Caco-2 (cell line): ENCODE data around the gene COP1. TPM values are rescaled to one million over a fixed set of nuclear protein-coding genes. Genes with fewer than 3 reads are reported as not detected.
"Not testable (repeated sequence)": the region's sequence is repeated elsewhere in the genome, so short reads cannot be mapped to it uniquely, and the experiment has no call there.

Experiments used
- BruUV-seq: library from RNA; stranded (reverse); fragments of 400-500 nt; replicated peaks from 2 replicates; lab custom pipeline; 2021; lab: Mats Ljungman, UMichigan
- CTCF ChIA-PET: fragments of 300-600 bp; sonication (Branson Sonifier 250); formaldehyde crosslinking; loops from one replicate; lab custom pipeline; 2022; ENCODE audit warnings: antibody characterized with exemption; lab: Charles Lee
- POLR2A ChIA-PET: fragments of 300-600 bp; sonication (Branson Sonifier 250); formaldehyde crosslinking; loops from one replicate; lab custom pipeline; 2022; ENCODE audit warnings: antibody characterized with exemption; lab: Charles Lee
- DNase-seq, 2 experiments: peaks; one replicate each; pipeline versions ENCODE4 v3.0.0 to v3.0.0-alpha.2; 2020 to 2022
- H3K27me3 ChIP-seq: replicated peaks from 2 replicates; pipeline ENCODE4 v1.6.0; 2011; ENCODE audit warnings: low read length; ENCODE audit not compliant: control insufficient read depth, insufficient read depth
- H3K36me3 ChIP-seq: 2 replicates; pipeline ENCODE4 v1.5.1; 2011; ENCODE audit warnings: low read length; ENCODE audit not compliant: control insufficient read depth, insufficient read depth
- H3K4me1 ChIP-seq: fragments of 250-450 bp; sonication (Bioruptor Pico); 2 replicates; pipeline ENCODE4 v1.5.1; 2020; ENCODE audit warnings: mild to moderate bottlenecking
- H3K4me3 ChIP-seq: 2 replicates; pipeline ENCODE4 v1.5.1; 2011; ENCODE audit warnings: low read depth, mild to moderate bottlenecking, control low read depth, low read length
- H3K9me3 ChIP-seq: fragments of 250-450 bp; sonication (Bioruptor Pico); 2 replicates; pipeline ENCODE4 v1.5.1; 2020; ENCODE audit warnings: mild to moderate bottlenecking, moderate library complexity
- H3K27ac Mint-ChIP-seq: one replicate; pipeline ENCODE4 v1.8.0; 2022; ENCODE audit warnings: mixed read lengths; ENCODE audit not compliant: unreplicated experiment
- H3K27me3 Mint-ChIP-seq: one replicate; pipeline ENCODE4 v1.8.0; 2022; ENCODE audit warnings: mixed read lengths; ENCODE audit not compliant: insufficient read depth, unreplicated experiment
- H3K36me3 Mint-ChIP-seq: one replicate; pipeline ENCODE4 v1.8.0; 2022; ENCODE audit warnings: mild to moderate bottlenecking, mixed read lengths; ENCODE audit not compliant: insufficient read depth, unreplicated experiment
- H3K4me1 Mint-ChIP-seq: one replicate; pipeline ENCODE4 v1.8.0; 2022; ENCODE audit warnings: low read depth, mixed read lengths; ENCODE audit not compliant: unreplicated experiment
- H3K4me3 Mint-ChIP-seq: one replicate; pipeline ENCODE4 v1.8.0; 2022; ENCODE audit warnings: mild to moderate bottlenecking, moderate library complexity, mixed read lengths; ENCODE audit not compliant: unreplicated experiment
- H3K9me3 Mint-ChIP-seq: one replicate; pipeline ENCODE4 v1.8.0; 2022; ENCODE audit warnings: mixed read lengths; ENCODE audit not compliant: unreplicated experiment
- CTCF ChIP-seq, 2 experiments: fragments of 200-600 bp in 1 of 2; IDR thresholded peaks; 1 replicate in 1 of 2; 2 replicates in 1 of 2; pipeline versions ENCODE4 v1.5.1 to v1.8.0; 2011 to 2022; ENCODE audit warnings: antibody characterized with exemption in 1 of 2, control low read depth in 1 of 2, inconsistent platforms in 1 of 2, low read depth in 1 of 2, low read length in 1 of 2, mild to moderate bottlenecking in 1 of 2, moderate library complexity in 1 of 2; ENCODE audit not compliant: insufficient read depth in 1 of 2, severe bottlenecking in 1 of 2, unreplicated experiment in 1 of 2
- intact Hi-C: fragments of 100-400 bp; cut with micrococcal nuclease; formaldehyde crosslinking; loops from one replicate; pipeline ENCODE4 v1.10.0; 2022; ENCODE audit not compliant: unreplicated experiment
- total RNA-seq: library from RNA; stranded (reverse); gene quantifications from 2 replicates; pipeline ENCODE4 v1.2.3, GENCODE V29; 2022

The COP1 gene
- total RNA-seq, 1 experiment from 2014 or later = 46.9 TPM

DNA sequence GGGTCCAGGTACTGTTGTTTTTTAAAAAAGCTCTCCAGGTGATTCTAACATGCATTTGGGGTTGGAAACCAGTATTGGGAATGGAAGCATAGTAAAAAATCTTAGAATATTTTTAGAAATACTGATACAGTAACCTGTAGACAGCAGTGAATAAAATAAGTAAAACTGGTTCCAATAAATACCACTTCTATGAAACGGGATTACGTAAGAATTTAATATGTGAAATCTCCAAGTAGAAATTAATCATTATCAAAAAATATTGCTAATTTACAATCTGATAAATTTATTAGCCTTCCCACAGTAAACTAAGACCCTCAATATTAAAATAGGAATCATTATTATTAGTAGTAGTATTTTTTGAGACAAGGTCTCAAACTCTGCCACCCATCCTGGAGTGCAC lies 177.5 kb downstream of the COP1 start:
- TF ChIP-seq CTCF (IDR thresholded peaks at IDR 0.05; ENCODE audit: insufficient read depth in 1 of 2, low read depth in 1 of 2, low read length in 1 of 2, severe bottlenecking in 1 of 2, unreplicated experiment in 1 of 2) = no peak
- POLR2A ChIA-PET = no interaction called here
- no peak overlapping the region for H3K4me3 Mint-ChIP-seq
- Histone ChIP-seq H3K4me3 (no peak overlapping the region), H3K36me3 (no peaks in the 10 kb centered on the region; the same call in 1 of the 2 replicates), H3K9me3 (no peaks in the 10 kb centered on the region), H3K4me1 (no peaks in the 10 kb centered on the region), H3K27me3 (no peaks in the 10 kb centered on the region)
- H3K36me3 Mint-ChIP-seq = peaks cover 7% of the 10 kb centered on the region
- no peak overlapping the region for H3K27ac Mint-ChIP-seq
- CTCF ChIA-PET = no interaction called here
- DNase-seq = no peak
- peaks cover 14% of the 10 kb centered on the region for H3K4me1 Mint-ChIP-seq
- H3K9me3 Mint-ChIP-seq = no peaks in the 10 kb centered on the region
- intact Hi-C loops = no loop called here
- no peaks in the 10 kb centered on the region for H3K27me3 Mint-ChIP-seq
- BruUV-seq = no TSS peak

DNA sequence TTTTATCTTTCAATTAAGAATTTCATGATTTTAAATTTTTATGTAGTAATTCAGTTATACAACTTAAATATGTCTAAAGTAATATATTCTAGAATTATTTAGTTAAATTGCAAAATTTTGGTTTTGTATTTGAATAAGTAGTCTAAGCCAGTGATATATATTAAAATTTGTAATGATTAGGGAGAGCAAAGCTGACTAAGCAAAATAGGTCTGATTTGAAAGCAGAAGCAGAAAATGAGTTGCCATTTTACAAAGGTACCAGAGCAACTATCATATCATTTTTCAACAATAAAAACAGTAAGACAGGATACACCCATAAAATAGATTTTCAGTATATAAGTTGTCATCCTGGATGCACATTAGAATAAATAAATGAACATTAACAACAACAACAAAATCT lies 177.9 kb downstream of the COP1 start:
- no peaks in the 10 kb centered on the region for H3K4me1 ChIP-seq
- H3K36me3 Mint-ChIP-seq = peaks cover 11% of the 10 kb centered on the region
- no peak for TF ChIP-seq CTCF (IDR thresholded peaks at IDR 0.05; ENCODE audit: insufficient read depth in 1 of 2, low read depth in 1 of 2, low read length in 1 of 2, severe bottlenecking in 1 of 2, unreplicated experiment in 1 of 2)
- no peaks in the 10 kb centered on the region for H3K27me3 Mint-ChIP-seq
- ChIA-PET CTCF (no interaction called here), POLR2A (no interaction called here)
- no peaks in the 10 kb centered on the region for H3K9me3 Mint-ChIP-seq
- no TSS peak for BruUV-seq
- H3K27ac Mint-ChIP-seq = no peak overlapping the region
- H3K36me3 ChIP-seq = no peaks in the 10 kb centered on the region; the same call in 1 of the 2 replicates
- no peaks in the 10 kb centered on the region for H3K9me3 ChIP-seq
- peaks cover 14% of the 10 kb centered on the region for H3K4me1 Mint-ChIP-seq
- no peak overlapping the region for H3K4me3 Mint-ChIP-seq
- DNase-seq = no peak
- no peak overlapping the region for H3K4me3 ChIP-seq
- intact Hi-C loops = no loop called here
- no peaks in the 10 kb centered on the region for H3K27me3 ChIP-seq

DNA sequence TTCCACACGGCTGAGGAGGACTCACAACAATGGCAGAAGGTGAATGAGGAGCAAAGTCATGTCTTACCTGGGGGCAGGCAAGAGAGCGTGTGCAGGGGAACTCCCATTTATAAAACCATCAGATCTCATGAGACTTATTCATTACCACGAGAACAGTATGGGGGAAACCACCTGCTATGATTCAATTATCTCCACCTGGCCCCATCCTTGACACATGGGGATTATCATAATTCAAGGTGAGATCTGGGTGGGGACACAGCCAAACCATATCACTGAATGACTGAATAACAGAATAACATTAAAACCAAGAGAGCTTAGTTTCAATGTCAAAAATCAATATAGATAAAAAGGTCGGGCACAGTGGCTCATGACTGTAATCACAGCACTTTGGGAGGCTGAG lies 179.2 kb downstream of the COP1 start:
- CTCF ChIA-PET, DNase-seq: not testable (repeated sequence)
- peaks cover 14% of the 10 kb centered on the region for H3K36me3 Mint-ChIP-seq

GRCh38 chr1:176022574-176022973 lies 184.5 kb downstream of the COP1 start:
- Histone ChIP-seq H3K9me3 (no peaks in the 10 kb centered on the region), H3K36me3 (no peaks in the 10 kb centered on the region), H3K27me3 (no peaks in the 10 kb centered on the region), H3K4me3 (no peak overlapping the region), H3K4me1 (no peaks in the 10 kb centered on the region)
- H3K27ac Mint-ChIP-seq = no peak overlapping the region
- H3K4me1 Mint-ChIP-seq = no peaks in the 10 kb centered on the region
- TF ChIP-seq CTCF (IDR thresholded peaks at IDR 0.05; ENCODE audit: insufficient read depth in 1 of 2, low read depth in 1 of 2, low read length in 1 of 2, severe bottlenecking in 1 of 2, unreplicated experiment in 1 of 2) = no peak
- DNase-seq = no peak
- intact Hi-C loops = no loop called here
- no peaks in the 10 kb centered on the region for H3K27me3 Mint-ChIP-seq
- H3K9me3 Mint-ChIP-seq = no peaks in the 10 kb centered on the region
- ChIA-PET POLR2A (no interaction called here), CTCF (no interaction called here)
- no TSS peak for BruUV-seq
- H3K4me3 Mint-ChIP-seq = no peak overlapping the region
- H3K36me3 Mint-ChIP-seq = peaks cover 19% of the 10 kb centered on the region

More for the DNA sequence above, 179.2 kb downstream of the COP1 start:
- POLR2A ChIA-PET, H3K4me1 ChIP-seq, H3K36me3 ChIP-seq, H3K27me3 ChIP-seq, H3K9me3 ChIP-seq, H3K27me3 Mint-ChIP-seq, H3K4me3 Mint-ChIP-seq, intact Hi-C loops, H3K27ac Mint-ChIP-seq, H3K9me3 Mint-ChIP-seq, BruUV-seq, H3K4me3 ChIP-seq: not testable (repeated sequence)
- H3K4me1 Mint-ChIP-seq = peaks cover 14% of the 10 kb centered on the region
